Embryonic facial prominence (tissue), 1 donor: Measurements from ENCODE around the gene PRKCE.

ENCODE experiments used
- DNase-seq: peaks from one replicate; pipeline ENCODE4 v3.0.0-alpha.2; 2016; ENCODE audit errors: extremely low spot score

Gene PRKCE

DNA sequence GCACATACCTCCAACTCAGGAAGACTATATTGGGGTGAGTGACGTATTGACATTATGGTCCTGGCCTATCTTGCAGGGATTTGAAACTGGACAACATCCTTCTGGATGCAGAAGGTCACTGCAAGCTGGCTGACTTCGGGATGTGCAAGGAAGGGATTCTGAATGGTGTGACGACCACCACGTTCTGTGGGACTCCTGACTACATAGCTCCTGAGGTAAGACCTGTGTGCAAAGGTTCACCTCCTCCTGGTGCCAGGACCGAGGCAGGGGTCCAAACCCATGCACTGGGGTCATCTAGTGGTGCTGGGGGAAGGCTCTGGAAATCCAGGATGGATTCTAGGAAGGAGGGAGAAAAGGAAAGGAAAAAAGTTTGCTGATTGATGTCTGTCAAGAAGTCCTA, 493.5 kb downstream of the PRKCE start:
- no peak for DNase-seq

DNA sequence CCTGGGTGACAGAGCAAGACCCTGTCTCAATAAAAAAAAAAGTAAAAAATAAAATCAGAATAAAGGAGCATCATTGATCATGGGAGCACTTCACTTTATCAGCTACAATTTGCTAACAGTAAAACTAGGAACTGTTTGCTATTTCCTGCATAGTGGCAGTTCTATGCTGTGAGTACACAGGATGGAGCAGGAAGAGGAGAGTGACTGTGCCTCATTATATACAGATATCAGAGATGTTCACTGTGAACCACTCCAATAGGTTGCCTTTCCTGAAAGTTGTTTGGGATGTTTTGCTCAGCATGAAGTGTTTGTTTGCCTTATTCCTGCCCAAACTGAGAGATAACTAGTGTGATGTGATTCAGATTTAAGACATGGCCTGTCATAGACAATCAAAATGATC, 494.4 kb downstream of the PRKCE start:
- DNase-seq = no peak

DNA sequence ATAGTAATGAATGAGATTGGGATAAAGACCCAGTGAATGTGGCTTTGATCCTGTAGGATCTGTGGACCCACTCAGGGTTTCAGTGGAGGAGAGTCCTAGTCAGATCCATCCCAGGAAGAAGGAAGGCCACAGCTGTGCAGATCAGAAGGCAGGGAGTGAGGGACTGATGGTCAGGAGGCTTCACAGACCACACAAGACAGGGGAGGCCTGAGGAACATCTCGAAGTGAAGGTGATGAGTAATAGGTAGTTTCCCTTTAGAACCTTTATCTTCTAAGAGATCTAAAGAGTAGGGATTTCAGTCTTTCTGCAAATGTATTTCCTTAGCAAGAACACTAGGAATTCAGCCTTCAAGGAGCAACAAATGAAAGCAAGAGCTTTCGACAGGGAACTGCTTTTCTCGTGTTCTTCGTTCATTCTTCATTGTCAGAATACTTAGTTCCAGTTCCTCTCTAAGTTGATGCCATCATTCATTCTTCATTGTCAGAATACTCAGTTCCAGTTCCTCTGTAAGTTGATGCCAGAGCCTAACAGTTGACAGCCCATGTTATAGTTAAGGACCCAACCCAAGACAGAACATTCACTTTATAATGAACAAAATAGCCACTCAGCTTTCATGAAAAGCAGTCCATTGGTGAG, 495.5 kb downstream of the PRKCE start:
- DNase-seq = no peak

DNA sequence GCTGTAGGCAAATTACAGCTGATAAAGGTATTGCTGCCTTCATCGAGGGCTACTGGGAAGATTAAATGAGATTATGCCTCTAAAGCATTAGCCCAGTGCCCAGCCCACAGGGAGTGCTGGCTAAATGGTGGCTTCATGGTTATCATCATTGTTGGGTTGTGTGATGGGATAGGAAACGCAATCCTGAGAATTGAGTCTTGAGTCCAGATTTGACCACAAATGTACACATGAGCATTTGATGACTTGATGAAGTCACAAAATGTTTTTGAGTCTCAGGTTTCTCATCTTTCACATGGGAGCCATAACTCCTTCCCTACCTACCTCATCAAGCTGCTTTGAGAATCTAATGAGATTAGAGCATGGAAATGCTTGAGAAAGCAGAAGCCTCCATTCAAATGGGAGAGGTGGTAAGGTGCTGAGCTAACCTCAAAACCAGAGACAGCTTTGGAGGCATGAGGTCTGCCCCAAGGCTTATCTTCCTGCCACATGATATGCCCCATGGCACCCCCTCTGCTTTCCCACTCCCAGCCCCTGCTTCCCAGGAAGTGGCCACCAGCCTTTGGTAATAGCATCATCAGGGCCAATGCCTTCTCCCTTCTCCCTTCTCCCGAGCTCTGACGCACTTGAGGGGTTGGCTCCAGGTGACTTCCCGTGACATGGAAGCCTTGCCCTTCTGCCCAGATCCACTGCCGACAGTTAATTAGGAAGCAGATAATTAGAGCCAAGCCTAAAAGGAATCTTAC, 496.3 kb downstream of the PRKCE start:
- no peak for DNase-seq

DNA sequence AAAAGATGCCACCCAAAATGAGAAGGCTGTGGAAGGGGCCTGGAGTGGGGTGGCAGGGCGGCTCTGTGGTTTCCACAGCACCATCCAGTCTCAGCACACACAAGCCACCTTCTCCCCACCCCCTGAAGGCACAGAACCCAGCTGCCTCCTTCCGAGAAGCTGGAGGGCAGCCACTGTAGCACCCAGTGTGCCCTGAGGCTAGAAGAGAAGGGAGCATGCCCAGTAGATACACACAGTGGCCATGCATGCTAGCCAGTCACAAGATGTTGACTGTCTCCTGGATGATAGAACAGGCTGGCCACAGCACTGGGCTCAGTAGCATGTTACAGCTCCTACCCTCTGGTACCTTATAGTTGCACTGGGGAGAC, 496.9 kb downstream of the PRKCE start:
- DNase-seq = no peak

DNA sequence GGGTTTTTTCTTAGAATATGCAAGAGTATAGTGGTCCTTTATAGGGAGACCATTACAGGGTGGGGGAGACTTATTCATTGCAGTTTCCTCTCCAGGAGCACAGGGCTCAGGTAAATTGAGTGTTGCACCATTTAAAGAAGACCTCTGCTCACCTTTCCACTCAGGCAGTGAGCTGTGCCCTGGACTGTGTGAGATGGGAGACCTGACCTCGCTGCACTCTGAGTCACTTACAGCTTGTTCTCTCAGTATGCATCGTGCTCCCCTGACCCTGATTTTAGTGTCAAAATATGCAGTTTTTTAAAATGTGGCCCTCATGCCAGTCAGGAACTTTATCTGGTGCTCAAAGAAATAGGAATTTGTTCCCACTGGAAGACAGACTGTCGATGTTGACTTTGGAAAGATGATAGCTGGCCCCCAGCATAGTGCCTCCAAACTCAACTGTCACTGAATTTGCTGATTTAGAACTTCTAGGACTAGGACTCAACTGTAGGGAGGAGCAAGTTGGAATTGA, 499.0 kb downstream of the PRKCE start:
- DNase-seq = no peak

DNA sequence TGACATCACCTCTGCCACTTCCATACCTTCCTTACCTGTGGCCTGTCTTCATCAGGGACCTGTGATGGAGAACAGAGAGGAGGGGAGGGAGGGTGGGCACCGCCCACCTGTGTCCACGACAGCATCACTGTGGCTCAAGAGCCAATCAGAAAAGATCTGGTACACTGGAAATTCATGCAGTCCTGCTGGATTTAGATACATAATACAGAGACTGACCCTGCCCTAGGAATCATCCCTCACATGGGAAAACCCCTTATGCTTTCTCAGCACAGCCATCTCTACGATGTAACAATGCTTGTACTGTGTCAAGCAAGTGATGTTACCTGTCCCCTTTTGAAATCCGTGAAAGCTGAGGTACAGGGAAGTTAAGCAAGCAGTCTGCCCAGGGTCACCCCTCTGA, 500.1 kb downstream of the PRKCE start:
- DNase-seq = no peak

DNA sequence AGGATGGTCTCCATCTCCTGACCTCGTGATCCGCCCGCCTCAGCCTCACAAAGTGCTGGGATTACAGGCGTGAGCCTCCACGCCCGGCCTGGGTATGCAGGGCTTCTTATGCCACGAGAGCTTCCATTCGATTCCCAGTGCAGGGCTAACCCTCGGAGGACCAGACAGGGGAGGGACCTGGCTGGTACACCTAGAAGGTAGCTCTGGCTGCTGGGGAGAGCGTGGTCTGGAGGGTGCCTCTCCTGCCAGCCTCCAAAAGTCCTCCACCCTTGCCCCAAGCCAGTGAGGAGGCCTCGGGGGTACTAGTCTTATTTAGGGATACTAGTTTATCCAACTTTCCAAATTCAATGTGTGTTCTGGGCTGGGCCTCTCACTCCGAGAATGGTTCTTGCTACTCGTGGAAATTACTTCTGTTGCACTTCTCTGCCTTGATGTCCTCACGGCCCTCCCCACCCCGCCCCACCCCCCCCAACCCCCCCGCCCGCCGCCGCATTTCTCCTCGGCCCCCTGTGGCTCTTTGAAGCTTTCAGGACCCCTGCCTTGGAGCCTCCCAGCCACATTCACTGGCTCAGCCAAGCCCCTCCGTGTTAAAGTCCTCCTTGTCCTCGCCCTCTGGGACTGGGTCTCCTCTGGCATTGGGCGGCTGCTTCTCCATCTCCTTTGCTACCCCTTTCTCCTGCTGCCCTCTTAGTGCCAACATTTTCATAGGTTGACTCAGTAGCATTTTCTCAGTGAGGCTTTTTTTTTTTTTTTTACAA, 502.7 kb downstream of the PRKCE start:
- DNase-seq = no peak

DNA sequence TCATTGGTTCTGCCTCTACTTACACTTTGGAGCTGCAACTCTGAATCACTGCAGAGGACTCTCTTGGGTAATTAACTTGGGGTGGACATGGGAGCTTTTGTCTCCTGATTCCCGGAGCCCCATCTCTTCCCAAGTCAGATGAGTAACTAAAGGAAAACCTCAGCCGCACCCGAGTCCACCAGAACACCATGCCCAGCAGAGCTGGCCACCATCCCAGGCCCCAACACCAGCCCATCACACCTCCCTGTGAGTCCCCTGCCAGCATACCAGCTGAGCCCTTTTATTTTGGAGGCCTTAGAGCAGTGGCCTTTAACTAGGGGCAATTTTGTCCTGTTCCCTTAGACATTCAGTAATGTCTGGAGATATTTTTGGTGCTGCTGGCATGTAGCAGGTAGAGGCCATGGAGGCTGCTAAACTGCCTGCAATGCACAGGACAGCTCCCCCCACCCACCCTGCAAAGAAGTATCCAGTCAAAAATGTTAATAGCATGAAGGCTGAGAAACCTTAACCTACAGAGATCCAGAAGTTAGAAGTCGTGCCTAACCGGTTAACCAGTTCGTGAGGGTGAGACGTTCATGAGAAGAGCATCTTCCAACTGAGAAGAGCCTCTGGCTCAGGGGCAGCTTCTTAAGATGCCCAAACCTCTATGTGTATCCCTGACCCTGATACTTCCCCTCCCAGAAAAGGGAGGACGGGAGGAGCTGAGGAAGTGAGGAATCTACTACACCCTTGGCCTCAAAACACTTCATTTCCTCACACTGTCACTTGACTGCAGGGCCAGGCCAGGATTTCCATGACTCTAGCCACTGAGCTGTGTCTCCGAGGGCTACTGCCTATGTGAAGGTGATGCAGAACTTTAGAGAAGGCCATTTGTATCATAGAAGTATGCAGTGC, 505.8 kb downstream of the PRKCE start:
- DNase-seq = no peak

DNA sequence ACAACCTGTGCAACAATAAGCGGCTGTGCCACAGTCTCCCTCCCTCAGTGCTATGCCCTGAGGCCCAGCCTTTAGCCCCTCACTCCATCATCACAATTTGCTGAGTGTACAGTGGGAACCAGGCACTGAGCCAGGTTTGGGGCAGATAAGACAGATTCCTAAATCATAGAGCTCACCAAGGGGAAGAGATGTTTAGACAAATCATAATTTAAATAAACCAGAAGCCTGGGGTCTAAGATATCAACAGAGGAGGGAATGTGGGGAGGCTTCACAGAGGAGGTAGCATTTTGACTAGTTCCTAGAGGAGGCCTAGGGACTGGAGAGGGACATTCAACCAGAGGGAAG, 506.5 kb downstream of the PRKCE start:
- no peak for DNase-seq

DNA sequence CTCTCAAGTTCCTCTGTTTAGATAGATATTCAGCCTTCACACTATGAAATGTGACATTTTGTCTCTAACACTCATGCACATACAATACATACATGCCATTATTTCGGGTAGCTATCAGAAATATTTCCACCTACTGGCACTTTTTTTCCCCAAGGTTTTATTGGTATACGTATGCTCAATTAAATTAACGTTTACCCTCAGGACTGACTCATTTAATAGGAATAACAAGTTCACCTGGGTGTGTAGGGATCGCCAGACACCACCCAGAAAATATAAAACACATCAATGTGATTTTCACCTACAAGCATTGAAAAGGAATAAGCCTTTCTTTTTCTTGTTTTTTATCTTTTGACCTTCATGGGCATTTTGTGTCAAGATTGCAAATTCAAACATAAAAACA, 507.2 kb downstream of the PRKCE start:
- no peak for DNase-seq

DNA sequence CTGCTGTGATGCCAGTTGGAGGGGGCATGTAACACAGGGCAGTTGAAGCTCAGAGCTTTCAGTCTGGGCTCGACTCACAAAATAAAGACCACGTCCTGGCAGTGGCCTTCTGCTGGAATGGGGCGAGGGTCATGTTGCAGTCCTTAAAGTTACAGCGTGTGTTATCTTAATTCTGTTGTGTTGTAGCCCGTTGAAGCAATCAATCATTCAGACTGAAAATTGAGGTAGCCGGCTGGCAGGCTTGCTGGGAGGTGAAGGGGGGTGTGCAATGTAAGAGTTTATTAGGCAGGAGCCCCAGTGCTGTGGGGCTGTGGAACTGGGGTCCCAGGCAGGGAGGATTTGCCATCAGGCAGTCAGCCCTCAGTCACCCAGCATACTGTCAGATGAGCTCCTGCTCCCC, 508.9 kb downstream of the PRKCE start:
- DNase-seq = no peak

DNA sequence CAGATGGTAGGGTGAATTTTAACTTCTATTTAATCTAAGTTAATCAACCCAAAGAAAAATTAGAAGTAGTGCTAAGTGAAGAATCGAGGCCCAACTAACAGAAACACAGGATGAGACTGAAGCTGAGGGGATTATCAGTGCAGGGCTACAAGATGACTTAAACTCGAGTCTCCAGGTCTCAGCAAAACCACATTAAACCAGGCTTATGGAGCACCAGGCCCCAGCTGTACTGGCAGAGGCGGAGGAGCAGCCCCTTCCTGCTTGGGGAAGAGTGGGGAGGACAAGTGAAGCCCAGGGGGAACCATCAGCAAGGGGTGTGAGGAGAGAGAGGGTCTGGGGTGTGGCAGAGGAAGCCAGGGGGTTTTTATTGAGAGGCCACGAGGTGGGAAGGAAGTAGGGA, 509.8 kb downstream of the PRKCE start:
- no peak for DNase-seq

DNA sequence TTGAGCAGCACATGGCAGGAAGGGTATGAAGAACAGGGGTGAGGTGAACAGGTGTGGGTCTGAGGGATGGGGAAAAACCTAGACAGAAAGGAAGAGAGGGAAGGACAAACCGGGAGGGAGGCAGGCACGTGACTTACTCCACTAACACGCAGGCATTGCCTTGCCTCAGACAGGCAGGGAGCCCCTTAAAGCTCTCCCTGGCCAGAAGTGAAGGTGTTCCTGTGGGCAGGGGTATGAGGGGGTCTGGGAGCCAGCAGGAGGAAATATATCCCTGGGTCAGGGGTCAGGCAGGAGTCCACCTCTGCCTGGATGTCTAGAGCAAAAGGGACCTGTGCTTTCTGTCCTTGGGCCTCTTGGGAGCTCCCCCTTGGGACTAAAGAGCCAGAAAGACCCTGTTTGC, 510.4 kb downstream of the PRKCE start:
- DNase-seq = no peak

DNA sequence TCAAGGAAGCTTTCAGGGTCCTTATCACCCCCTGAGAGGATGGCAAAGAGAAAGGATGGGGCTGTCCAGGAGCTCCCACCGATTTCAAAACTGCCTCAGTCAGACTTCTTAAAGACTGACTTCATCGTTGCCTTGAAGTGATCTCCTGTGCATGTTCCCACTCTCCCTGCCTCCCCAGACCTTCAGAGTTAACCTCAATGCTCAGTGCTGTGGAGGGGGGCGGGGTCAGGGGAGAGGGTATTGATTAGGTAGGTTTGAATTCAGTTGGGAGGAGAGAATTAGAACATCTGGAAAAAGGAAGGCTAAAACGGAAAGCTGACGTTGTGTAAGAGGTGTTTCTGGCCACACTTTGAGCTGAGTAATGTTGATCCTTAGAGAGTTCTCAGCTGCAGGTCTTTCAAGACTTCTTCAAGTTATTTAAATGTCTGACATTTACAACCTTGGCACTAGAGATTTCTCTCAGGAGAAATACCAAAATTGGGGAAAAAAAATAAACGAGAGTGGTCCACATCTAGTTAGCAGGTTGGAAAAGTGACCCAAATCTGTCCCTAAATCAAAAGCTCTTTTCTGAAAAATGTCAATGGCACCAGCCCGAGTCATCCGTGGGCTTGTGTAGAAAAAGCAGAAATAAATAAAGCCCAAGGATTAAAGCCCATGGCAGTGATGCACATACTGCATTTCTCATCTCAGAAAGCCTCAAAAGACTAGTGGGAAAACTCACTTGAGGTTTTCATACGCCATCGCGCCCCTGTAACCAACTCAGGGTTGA, 511.0 kb downstream of the PRKCE start:
- no peak for DNase-seq

DNA sequence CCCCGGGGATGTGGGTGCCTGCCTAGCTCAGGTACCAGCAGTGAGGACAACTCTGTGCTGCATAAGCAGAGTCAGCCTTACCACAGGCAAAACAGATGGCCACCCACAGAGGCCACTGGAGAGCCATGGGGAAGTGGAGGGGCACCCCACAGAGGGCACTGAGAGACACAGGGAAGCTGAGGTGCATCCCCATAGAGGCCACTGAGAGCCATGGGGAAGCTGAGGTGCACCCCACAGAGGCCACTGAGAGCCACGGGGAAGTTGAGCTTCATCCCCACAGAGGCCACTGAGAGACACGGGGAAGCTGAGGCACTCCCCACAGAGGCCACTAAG, 511.6 kb downstream of the PRKCE start:
- DNase-seq = no peak

DNA sequence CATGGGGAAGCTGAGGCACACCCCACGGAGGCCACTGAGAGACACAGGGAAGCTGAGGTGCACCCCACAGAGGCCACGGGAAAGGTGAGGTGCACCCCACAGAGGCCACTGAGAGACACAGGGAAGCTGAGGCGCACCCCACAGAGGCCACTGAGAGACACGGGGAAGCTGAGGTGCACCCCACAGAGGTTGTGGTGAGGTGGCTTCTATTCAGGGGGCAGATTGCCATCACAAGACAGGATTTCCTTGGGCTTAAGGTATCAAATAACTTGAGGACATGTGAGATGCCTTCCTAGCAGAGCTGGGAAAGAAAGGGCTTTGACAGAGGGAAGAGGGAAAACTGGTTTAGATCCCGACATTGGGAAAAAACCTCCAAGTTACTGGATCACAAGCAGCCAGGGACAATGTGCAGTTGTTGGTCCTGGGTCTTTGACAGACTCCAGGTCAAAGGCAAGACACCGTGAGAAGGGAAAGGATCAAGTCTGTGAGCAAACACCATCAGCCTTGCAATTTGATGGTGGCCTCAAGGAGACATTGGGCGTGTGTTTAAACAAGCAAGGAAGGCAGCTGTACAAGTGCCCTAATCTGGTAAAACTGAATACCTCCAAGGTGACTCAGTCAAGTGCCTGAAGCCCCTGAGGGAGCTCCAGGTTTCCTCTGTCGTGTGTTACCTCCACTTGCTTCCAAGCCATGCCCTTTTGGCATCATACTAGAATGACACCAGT, 512.5 kb downstream of the PRKCE start:
- DNase-seq = no peak

DNA sequence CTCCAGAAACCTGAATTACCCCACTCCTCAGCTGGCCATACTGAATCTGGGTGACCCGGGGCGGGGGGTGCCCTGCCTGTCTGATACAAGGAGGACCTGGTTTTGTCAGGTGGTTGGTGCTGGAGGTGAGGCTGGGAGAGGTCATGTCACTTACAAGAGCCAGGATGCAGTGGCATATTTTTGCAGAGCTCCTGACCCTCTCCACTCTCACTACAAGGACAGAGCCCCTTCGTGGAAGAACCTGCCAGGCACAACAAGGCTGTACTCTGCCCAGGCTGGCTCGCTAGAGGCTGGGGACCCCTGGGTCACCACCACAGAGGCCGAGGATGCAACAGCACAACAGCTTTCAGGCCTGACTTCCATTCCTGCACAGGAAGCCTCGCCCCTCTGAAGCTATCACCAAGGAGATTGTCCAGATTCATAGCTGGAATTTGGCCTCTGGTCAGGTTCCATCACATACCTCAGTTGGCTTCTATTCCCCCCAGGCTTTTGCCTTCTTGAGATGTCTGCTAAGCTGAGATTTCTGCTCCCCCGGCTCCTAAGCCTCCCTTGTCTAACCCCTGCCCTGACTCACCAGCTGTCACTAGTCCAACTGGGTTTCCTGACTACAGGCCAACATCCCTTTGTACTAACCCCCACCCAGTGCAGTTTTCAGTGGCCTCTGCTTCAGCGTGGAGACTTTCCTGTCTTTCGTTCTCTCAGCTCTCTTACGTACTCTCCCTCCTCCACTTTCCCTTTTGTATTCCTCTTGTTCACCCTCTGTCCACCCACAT, 513.2 kb downstream of the PRKCE start:
- no peak for DNase-seq

DNA sequence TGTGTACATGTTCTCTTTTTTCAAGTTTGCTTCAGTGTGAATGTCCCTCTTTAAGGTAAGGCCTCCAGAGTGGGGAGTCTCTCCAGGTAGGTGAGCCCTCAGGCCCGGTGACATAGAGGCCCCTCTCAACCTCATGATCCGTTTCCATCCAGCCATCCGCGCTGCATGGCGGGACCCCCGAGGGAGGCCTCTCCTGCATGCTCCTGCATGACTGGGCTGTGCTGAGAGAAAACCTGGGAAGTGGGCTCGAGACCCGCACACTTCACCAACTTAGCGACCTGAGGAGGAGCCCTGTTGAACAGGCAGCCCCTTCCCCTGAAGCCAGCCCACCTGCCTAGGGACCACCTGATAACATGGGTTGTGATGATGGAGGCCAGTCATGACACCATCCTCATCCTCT, 514.4 kb downstream of the PRKCE start:
- DNase-seq = no peak

DNA sequence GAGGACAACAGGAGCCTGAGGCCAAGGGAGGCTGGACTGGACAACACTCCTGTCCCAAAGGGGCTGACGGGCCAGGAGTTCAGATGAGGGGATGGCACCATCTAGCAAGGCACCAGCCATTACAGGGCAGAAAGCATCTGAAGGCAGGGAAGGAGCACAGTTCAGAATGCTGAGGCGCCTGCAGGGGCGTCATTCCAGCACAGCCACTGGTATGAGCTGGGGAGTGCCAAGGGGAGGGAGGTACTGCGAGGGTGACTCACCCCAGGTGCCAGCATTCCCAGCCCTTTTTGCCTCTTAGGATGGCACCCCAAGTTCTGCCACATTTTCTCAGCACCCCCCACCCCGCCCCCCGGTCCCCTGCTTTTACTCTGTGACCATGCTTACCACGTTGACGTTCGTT, 515.9 kb downstream of the PRKCE start:
- DNase-seq = no peak
